ENCODE measurements around the gene GRIK4.

- TF ChIP-seq CTCF (conservative IDR thresholded peaks at IDR 0.05 in 1 of 2, IDR thresholded peaks at IDR 0.05 in 1 of 2; ENCODE audit: extremely low read depth in 1 of 2, insufficient read depth in 1 of 2, low read depth in 1 of 2, low read length in 2 of 2) (no peak), EZH2 (IDR thresholded peaks at IDR 0.05; ENCODE audit: borderline replicate concordance, low read length) (no peak)
Measured at GRCh38 chr11:120723751-120724150, 212.2 kb downstream of the GRIK4 start.

All from mammary epithelial cell (primary cell).